K562 (cell line): ENCODE results near the gene APLP1. TPM values are rescaled to one million over a fixed set of nuclear protein-coding genes. Genes with fewer than 3 reads are reported as not detected.

Experiments
- GTF2E2 ChIP-seq: fragments of 200-800 bp; sonication (Bioruptor generic); IDR thresholded peaks from 2 replicates; pipeline ENCODE4 v1.6.1; 2016; ENCODE audit warnings: missing genetic modification characterization, missing compliant biosample characterization
- MCM5 ChIP-seq: fragments of 450-650 bp; IDR thresholded peaks from 2 replicates; pipeline ENCODE4 v1.6.1; 2016; ENCODE audit warnings: low read depth
- SMC3 ChIP-seq: conservative IDR thresholded peaks from 2 replicates; pipeline ENCODE4 v1.6.1; 2011; ENCODE audit warnings: low read depth, low read length, improper control_type of control experiment; ENCODE audit not compliant: insufficient read depth
- polyA plus RNA-seq, 8 experiments: library from polyadenylated mRNA; depleted of rRNA in 4 of 8; stranded (reverse) in 5 of 8; unstranded in 3 of 8; fragments of >200 nt; fragmentation: Nextera tagmentation in 2 of 8; fragmentation: Illumina TruSeq in 1 of 8; extraction: Ambion mirVana in 2 of 8; extraction: Trizol in 1 of 8; gene quantifications; 2 replicates each; pipeline versions ENCODE4 v1.2.1 to v1.2.3, GENCODE V29; 2011 to 2014; ENCODE audit warnings: inconsistent platforms in 1 of 8, missing spikeins in 1 of 8
- total RNA-seq, 7 experiments: library from RNA; depleted of rRNA in 6 of 7; stranded (reverse); fragments of >200 nt in 6 of 7; fragmentation: Illumina TruSeq in 2 of 7; extraction: Trizol in 2 of 7; gene quantifications; 2 replicates each; pipeline versions ENCODE4 v1.2.1 to v1.2.3, GENCODE V29; 2011 to 2021; ENCODE audit warnings: low replicate concordance in 1 of 7
- TF ChIP-seq, protein P1 (sequence below): fragments of 200-800 bp; sonication (Bioruptor generic); IDR thresholded peaks from 2 replicates; pipeline ENCODE4 v1.6.1; 2017; ENCODE audit warnings: missing genetic modification characterization, missing compliant biosample characterization
- TF ChIP-seq, protein P2 (sequence below): fragments of 450-650 bp; formaldehyde crosslinking; IDR thresholded peaks from 2 replicates; pipeline ENCODE4 v1.4.0; 2020; ENCODE audit warnings: mild to moderate bottlenecking, moderate library complexity
- TF ChIP-seq, protein P3 (sequence below), 2 experiments: fragments of 450-650 bp; formaldehyde crosslinking in 1 of 2; IDR thresholded peaks; 2 replicates each; pipeline versions ENCODE4 v1.4.0 to v1.6.1; 2014 to 2020; ENCODE audit warnings: mild to moderate bottlenecking in 2 of 2, borderline replicate concordance in 1 of 2, low read depth in 1 of 2

The APLP1 gene
- total and polyA plus RNA-seq, 9 of the 15 experiments (the other 6 are each of a cell fraction or from before 2014, with no cell fraction given), result 0.69 to 9.9 (median 4.7) TPM

DNA sequence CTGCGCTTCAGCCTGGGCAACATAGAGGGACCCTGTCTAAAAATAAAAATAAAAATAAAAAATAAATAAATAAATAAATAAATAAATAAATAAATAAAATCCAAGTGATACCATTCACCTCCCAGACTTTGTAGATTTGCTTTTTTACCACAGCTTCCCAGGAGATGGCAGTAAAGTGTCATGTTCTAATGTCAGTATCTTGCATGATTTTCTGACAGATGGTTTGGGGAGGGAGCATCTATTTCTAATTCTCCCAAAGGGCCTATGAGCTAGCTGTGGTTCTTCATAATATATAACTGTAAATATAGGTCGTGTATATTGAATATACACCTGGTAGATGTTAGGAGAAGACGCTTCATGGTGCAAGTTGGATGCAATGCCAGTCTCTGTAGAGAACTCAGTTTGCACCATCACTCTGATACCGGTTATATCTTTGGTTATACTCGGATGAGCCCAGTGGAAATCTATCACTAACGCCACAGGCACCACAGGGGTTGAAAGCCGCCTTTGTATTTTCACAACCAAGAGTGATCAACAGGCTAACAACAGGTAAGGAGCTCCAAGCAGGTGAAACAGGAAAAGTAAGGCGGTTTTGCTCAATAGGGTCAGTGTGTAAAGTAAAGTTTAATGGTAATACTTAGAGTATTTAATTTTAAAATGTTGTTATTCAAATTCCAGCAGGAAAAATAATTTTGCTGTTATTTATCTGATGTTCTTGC, 13.9 kb downstream of the APLP1 start (continued):
- TF ChIP-seq, protein P1, sequence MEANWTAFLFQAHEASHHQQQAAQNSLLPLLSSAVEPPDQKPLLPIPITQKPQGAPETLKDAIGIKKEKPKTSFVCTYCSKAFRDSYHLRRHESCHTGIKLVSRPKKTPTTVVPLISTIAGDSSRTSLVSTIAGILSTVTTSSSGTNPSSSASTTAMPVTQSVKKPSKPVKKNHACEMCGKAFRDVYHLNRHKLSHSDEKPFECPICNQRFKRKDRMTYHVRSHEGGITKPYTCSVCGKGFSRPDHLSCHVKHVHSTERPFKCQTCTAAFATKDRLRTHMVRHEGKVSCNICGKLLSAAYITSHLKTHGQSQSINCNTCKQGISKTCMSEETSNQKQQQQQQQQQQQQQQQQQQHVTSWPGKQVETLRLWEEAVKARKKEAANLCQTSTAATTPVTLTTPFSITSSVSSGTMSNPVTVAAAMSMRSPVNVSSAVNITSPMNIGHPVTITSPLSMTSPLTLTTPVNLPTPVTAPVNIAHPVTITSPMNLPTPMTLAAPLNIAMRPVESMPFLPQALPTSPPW, result 0 out of 2 replicates have a peak, but pooled peaks have one; percentile 16
- no peak for TF ChIP-seq GTF2E2 (tag)
- TF ChIP-seq, protein P2, sequence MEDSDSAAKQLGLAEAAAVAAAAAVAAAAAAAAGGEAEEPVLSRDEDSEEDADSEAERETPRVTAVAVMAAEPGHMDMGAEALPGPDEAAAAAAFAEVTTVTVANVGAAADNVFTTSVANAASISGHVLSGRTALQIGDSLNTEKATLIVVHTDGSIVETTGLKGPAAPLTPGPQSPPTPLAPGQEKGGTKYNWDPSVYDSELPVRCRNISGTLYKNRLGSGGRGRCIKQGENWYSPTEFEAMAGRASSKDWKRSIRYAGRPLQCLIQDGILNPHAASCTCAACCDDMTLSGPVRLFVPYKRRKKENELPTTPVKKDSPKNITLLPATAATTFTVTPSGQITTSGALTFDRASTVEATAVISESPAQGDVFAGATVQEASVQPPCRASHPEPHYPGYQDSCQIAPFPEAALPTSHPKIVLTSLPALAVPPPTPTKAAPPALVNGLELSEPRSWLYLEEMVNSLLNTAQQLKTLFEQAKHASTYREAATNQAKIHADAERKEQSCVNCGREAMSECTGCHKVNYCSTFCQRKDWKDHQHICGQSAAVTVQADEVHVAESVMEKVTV (CRISPR knock-in tag), result peak; percentile 90
- peak; percentile 68 for TF ChIP-seq SMC3
- TF ChIP-seq, protein P3, sequence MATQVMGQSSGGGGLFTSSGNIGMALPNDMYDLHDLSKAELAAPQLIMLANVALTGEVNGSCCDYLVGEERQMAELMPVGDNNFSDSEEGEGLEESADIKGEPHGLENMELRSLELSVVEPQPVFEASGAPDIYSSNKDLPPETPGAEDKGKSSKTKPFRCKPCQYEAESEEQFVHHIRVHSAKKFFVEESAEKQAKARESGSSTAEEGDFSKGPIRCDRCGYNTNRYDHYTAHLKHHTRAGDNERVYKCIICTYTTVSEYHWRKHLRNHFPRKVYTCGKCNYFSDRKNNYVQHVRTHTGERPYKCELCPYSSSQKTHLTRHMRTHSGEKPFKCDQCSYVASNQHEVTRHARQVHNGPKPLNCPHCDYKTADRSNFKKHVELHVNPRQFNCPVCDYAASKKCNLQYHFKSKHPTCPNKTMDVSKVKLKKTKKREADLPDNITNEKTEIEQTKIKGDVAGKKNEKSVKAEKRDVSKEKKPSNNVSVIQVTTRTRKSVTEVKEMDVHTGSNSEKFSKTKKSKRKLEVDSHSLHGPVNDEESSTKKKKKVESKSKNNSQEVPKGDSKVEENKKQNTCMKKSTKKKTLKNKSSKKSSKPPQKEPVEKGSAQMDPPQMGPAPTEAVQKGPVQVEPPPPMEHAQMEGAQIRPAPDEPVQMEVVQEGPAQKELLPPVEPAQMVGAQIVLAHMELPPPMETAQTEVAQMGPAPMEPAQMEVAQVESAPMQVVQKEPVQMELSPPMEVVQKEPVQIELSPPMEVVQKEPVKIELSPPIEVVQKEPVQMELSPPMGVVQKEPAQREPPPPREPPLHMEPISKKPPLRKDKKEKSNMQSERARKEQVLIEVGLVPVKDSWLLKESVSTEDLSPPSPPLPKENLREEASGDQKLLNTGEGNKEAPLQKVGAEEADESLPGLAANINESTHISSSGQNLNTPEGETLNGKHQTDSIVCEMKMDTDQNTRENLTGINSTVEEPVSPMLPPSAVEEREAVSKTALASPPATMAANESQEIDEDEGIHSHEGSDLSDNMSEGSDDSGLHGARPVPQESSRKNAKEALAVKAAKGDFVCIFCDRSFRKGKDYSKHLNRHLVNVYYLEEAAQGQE (IDR thresholded peaks at IDR 0.05; ENCODE audit: borderline replicate concordance), result peak; percentile 84
- TF ChIP-seq, protein P3 (CRISPR knock-in tag; IDR thresholded peaks at IDR 0.05; ENCODE audit: low read depth), result no peak
- TF ChIP-seq MCM5, result no peak
